HAP-1 (cell line): ENCODE data around the gene AGRN.
"Not testable (repeated sequence)": the region's sequence is repeated elsewhere in the genome, so short reads cannot be mapped to it uniquely, and the experiment has no call there.

ENCODE experiments used
- DNase-seq, 2 experiments: peaks; one replicate each; pipeline ENCODE4 v3.0.0-alpha.2; 2016 to 2020; ENCODE audit warnings: low spot score in 2 of 2
- H3K27me3 ChIP-seq: fragments of 250-450 bp; sonication (Bioruptor Pico); 2 replicates; pipeline ENCODE4 v1.5.1; 2020; ENCODE audit warnings: low read depth, mild to moderate bottlenecking, moderate library complexity
- H3K36me3 ChIP-seq: fragments of 250-450 bp; sonication (Bioruptor Pico); replicated peaks from 2 replicates; pipeline ENCODE4 v1.5.1; 2020; ENCODE audit warnings: mild to moderate bottlenecking
- H3K4me1 ChIP-seq: fragments of 250-450 bp; sonication (Bioruptor Pico); 2 replicates; pipeline ENCODE4 v1.5.1; 2020; ENCODE audit warnings: mild to moderate bottlenecking
- H3K4me3 ChIP-seq: fragments of 250-450 bp; sonication (Bioruptor Pico); 2 replicates; pipeline ENCODE4 v1.5.1; 2020; ENCODE audit warnings: mild to moderate bottlenecking, moderate library complexity
- H3K9me3 ChIP-seq: fragments of 250-450 bp; sonication (Bioruptor Pico); 2 replicates; pipeline ENCODE4 v1.5.1; 2020; ENCODE audit warnings: mild to moderate bottlenecking, moderate library complexity
- in situ Hi-C: fragments of 300-500 bp; cut with MboI; formaldehyde crosslinking; loops from 3 replicates; pipeline ENCODE4 v1.14.3; 2020; ENCODE audit warnings: low sequenced_read_pairs, inconsistent platforms, mixed read lengths

The AGRN gene

GRCh38 chr1:1024771-1025699 is 5.1 kb downstream of the AGRN start:
- in situ Hi-C loops: no loop called here
- Histone ChIP-seq H3K36me3 (peaks cover 31% of the 10 kb centered on the region), H3K9me3 (no peaks in the 10 kb centered on the region), H3K27me3 (no peaks in the 10 kb centered on the region), H3K4me3 (no peak overlapping the region), H3K4me1 (peaks cover 4% of the 10 kb centered on the region; the same call in 1 of the 2 replicates)
- DNase-seq: no peak

- in situ Hi-C loops: no loop called here
- no peaks in the 10 kb centered on the region for H3K9me3 ChIP-seq
- H3K36me3 ChIP-seq: peaks cover 31% of the 10 kb centered on the region
- DNase-seq: no peak
- no peaks in the 10 kb centered on the region for H3K27me3 ChIP-seq
- no peak overlapping the region for H3K4me3 ChIP-seq
- H3K4me1 ChIP-seq: peaks cover 4% of the 10 kb centered on the region; the same call in 1 of the 2 replicates
Measured at GRCh38 chr1:1025730-1026129, 5.8 kb downstream of the AGRN start.

- no peaks in the 10 kb centered on the region for H3K27me3 ChIP-seq
- in situ Hi-C loops: no loop called here
- no peaks in the 10 kb centered on the region for H3K9me3 ChIP-seq
- DNase-seq: no peak
- H3K4me3 ChIP-seq: no peak overlapping the region
- no peaks in the 10 kb centered on the region; the same call in 1 of the 2 replicates for H3K4me1 ChIP-seq
- peaks cover 31% of the 10 kb centered on the region for H3K36me3 ChIP-seq
Measured at GRCh38 chr1:1026599-1027413, 6.9 kb downstream of the AGRN start.

GRCh38 chr1:1027791-1028190 is 7.9 kb downstream of the AGRN start:
- no peak for DNase-seq
- 0 out of 2 replicates have a peak, but pooled peaks cover 2% of the 10 kb centered on the region for H3K4me1 ChIP-seq
- in situ Hi-C loops: no loop called here
- peaks cover 25% of the 10 kb centered on the region for H3K36me3 ChIP-seq
- no peaks in the 10 kb centered on the region for H3K9me3 ChIP-seq
- H3K4me3 ChIP-seq: no peak overlapping the region
- no peaks in the 10 kb centered on the region for H3K27me3 ChIP-seq

- in situ Hi-C loops: not testable (repeated sequence)
Measured at GRCh38 chr1:1030867-1031658, 11.1 kb downstream of the AGRN start.

GRCh38 chr1:1031659-1032235 is 11.8 kb downstream of the AGRN start:
- in situ Hi-C loops: no loop called here

More at GRCh38 chr1:1030867-1031658, 11.1 kb downstream of the AGRN start:
- not testable (repeated sequence) for H3K4me1 ChIP-seq, DNase-seq, H3K9me3 ChIP-seq, H3K4me3 ChIP-seq, H3K27me3 ChIP-seq, H3K36me3 ChIP-seq

GRCh38 chr1:1032424-1032823 is 12.5 kb downstream of the AGRN start:
- Histone ChIP-seq H3K9me3 (no peaks in the 10 kb centered on the region), H3K4me1 (0 out of 2 replicates have a peak, but pooled peaks cover 5% of the 10 kb centered on the region), H3K27me3 (no peaks in the 10 kb centered on the region), H3K36me3 (peaks cover 4% of the 10 kb centered on the region), H3K4me3 (no peak overlapping the region)
- in situ Hi-C loops: no loop called here
- DNase-seq: no peak

More at GRCh38 chr1:1031659-1032235, 11.8 kb downstream of the AGRN start:
- H3K36me3 ChIP-seq: peaks cover 8% of the 10 kb centered on the region
- H3K4me3 ChIP-seq: no peak overlapping the region
- 0 out of 2 replicates have a peak, but pooled peaks cover 5% of the 10 kb centered on the region for H3K4me1 ChIP-seq
- no peaks in the 10 kb centered on the region for H3K9me3 ChIP-seq
- DNase-seq: no peak
- no peaks in the 10 kb centered on the region for H3K27me3 ChIP-seq

- in situ Hi-C loops: no loop called here
- no peaks in the 10 kb centered on the region for H3K9me3 ChIP-seq
- peak; percentile 92 to 98 for DNase-seq
- 0 out of 2 replicates have a peak, but pooled peaks cover 5% of the 10 kb centered on the region for H3K4me1 ChIP-seq
- no peaks in the 10 kb centered on the region for H3K27me3 ChIP-seq
- H3K4me3 ChIP-seq: peak overlapping the region; percentile 18
- peaks cover 3% of the 10 kb centered on the region for H3K36me3 ChIP-seq
Measured at GRCh38 chr1:1033009-1033587, 13.2 kb downstream of the AGRN start.

- H3K27me3 ChIP-seq: no peaks in the 10 kb centered on the region
- no peaks in the 10 kb centered on the region for H3K9me3 ChIP-seq
- peak in 1 of 2 experiments; percentile 58 for DNase-seq
- H3K4me3 ChIP-seq: peak overlapping the region; percentile 37
- H3K36me3 ChIP-seq: peaks cover 3% of the 10 kb centered on the region
- 0 out of 2 replicates have a peak, but pooled peaks cover 5% of the 10 kb centered on the region for H3K4me1 ChIP-seq
- in situ Hi-C loops: no loop called here
Measured at GRCh38 chr1:1033731-1034438, 14.0 kb downstream of the AGRN start.

- H3K4me1 ChIP-seq: 0 out of 2 replicates have a peak, but pooled peaks cover 5% of the 10 kb centered on the region
- H3K27me3 ChIP-seq: no peaks in the 10 kb centered on the region
- DNase-seq: no peak
- no peaks in the 10 kb centered on the region for H3K9me3 ChIP-seq
- in situ Hi-C loops: no loop called here
- H3K4me3 ChIP-seq: peak overlapping the region; percentile 37
- peaks cover 3% of the 10 kb centered on the region for H3K36me3 ChIP-seq
Measured at GRCh38 chr1:1034439-1034781, 14.5 kb downstream of the AGRN start.

- Histone ChIP-seq H3K9me3 (no peaks in the 10 kb centered on the region), H3K36me3 (peaks cover 3% of the 10 kb centered on the region), H3K27me3 (no peaks in the 10 kb centered on the region), H3K4me3 (no peak overlapping the region), H3K4me1 (peaks cover 11% of the 10 kb centered on the region)
- in situ Hi-C loops: no loop called here
- DNase-seq: no peak
Measured at GRCh38 chr1:1035291-1035943, 15.5 kb downstream of the AGRN start.
